GM21390 (cell line): Measurements from ENCODE around the gene DLX5.

Source experiments
- ATAC-seq: cut with Tn5 transposase; IDR thresholded peaks from one replicate; pipeline ENCODE4 v1.9.1; 2021; ENCODE audit not compliant: unreplicated experiment

DLX5 gene

GRCh38 chr7:97006055-97006815 lies 18.4 kb downstream of the DLX5 start:
- ATAC-seq = peak; percentile 68

DNA sequence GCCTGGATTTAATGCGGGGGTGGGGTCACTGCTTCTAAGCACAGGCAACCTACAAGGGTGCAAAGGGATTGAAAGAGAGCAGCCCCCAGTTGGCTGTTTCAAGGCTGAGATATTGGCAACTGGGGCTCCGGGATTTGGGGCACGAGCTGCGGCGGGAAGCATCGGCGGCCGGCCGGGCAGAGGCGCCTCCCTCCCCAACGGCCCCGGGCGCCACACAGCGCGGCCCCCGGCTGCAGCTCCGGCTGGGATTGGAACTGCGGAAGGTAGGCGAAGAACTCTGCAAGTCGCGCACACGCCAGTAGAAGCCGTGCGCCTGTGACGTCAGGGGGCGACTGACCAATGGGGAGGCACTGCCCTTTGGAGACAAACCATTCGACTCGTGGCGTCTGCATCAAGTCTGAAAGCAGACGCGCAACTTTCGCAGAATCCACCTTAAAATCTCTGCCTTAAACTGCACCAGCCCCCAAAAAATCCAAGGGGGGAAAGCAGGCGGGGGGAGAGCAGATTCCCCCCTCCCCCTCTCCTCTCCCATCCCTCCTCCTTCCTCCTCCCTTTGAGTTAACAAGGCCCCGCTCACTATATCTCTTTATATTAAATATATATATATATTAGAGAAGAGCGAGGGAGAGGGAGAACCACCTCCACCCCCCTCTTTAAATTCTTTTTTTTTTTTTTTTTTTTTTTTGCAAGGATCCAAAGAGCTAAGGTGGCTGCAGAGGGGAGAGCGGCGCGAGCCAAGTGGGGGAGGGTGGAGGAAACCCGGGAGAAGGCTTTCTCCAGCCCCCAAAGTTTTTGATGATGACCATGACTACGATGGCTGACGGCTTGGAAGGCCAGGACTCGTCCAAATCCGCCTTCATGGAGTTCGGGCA lies 19.2 kb downstream of the DLX5 start, which contains the start of gene DLX6:
TSS of gene DLX6 (plus strand) at position 371 of the 872 bp plus-strand sequence. CDS start at position 796, 425 bp downstream.
- ATAC-seq = no peak

DNA sequence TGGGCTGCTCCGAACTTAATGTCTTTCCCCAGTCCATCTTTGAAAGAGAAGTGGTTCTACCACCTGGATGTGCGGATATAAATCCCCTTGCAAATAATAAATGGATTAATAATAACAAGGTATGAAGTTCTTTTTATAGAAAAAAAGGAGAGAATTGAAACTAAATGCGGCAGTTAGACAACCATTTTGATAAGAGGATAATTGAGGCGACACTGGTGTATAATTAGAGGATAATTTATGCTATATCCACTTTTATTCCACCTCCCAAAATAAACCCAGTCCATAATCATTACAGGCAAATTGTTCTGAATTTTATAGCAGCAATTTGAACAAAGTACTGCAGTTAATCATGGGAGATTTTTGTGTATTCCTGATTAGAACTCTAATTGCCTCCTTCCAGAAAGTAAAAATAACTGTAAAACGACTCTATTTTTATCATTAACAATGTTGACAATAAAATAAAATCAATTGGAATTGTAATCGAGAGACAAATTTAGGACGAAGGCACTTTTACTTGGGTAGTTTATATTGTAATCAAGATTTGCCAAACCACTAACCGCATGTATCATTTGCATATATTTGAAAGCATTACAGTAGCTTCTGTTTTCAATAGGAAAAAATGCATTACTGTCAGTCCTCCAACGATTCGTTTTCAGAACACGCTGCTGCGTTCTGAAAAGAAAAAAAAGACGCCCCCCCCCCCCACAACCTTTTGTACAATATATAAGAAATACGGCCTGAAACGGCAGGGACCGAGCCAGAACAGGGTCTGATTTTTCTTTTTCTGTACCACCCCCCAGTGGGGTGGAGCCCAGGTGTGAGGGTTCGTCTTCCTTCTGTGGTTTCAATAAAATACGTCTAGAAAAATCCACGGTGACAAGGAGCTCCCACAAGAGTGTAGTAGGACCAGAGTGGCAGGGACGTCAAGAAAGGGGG lies 20.1 kb downstream of the DLX5 start:
- no peak for ATAC-seq

GRCh38 chr7:97003262-97004246 lies 21.1 kb downstream of the DLX5 start:
- ATAC-seq = no peak

GRCh38 chr7:97002555-97003261 lies 21.9 kb downstream of the DLX5 start:
- ATAC-seq = no peak

GRCh38 chr7:97001656-97002554 lies 22.7 kb downstream of the DLX5 start:
- no peak for ATAC-seq

DNA sequence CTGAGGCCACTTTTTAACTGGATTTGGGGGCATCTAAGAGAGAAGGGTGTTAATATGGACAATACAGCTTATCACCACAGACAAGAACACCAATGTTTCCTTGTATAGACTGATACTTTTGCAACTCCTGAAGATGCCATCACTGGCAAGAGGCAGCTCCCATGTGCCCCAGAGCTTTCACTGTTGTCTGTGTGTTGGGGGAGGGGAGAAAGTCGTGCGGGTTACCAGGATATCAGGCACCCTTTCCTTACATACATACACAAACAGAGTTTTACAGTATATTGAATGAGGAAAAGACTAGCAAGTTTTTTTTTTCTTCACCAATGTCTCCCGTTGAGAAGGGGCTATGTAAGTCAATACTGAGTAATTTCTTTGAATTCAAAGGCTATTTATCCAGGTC lies 23.4 kb downstream of the DLX5 start:
- no peak for ATAC-seq

GRCh38 chr7:96998744-96999143 lies 25.9 kb downstream of the DLX5 start:
- ATAC-seq = no peak

DNA sequence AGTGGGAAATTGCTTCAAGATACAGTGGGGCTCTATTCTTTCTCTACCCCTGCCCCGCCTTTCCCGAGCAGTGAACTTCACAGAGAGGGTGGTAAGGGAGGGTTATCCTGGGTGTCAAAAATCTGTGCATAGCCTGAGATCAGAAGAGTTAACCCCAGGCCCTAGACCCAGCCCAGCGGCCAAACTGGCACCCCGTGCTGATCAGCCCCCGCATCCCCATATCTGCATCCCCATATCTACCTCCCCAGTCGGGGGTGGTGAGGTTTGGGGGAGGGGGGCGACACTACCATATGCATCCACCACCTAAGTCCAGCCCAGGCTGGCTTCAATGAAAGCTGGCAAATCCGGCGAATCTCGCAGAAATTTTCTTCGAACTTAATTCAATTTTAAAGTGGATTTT lies 26.3 kb downstream of the DLX5 start:
- no peak for ATAC-seq

DNA sequence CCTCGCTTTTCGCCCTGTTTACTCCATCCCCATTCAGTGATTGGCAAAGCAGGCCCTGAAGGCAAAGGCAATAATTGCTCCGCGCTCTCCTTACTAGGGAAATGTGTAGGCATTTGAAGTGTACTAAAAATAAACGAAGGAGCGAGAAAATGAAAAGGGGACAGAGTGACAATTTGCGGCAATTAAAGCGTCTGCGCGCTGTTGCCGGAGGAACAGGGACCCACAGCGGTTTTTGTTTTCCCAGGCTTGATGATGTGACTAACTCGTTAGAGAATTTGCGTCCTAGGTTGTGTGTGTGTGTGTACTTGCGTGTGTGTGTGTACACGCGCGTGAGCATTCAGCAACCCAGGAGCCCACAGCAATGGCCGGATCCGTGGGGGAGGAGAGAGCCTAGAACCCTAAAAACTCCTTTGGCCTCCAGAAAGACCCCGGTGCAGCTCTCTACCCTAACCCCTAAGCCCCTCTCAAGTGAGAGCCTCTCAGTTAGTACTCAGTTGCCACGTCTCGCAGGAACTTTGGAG lies 27.1 kb downstream of the DLX5 start:
- no peak for ATAC-seq

DNA sequence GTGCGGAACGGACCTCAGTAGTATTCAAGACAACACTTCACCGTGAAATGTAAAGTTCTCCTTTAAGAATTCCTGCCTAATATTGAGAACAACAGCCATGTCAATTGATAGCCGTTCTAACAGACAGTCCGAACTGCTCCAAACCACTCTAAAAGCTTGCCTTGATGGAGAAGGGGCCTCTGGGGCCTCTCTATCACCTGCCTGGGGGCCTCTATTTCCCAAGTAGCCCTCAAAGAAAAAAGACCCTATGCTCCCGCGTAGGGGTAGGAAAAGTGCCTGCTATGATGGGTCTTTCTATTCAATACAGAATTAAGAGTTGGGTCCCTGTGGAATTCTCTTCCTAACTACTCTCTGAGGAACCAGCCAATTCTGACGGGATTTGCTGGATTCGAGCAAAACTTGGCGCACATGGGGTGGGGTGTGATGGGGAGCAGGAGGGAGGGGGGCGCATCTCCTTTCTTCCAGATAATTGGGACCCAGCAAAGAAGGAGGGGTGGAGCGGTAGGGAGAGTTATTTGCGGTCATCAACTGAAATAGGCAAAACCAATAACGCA lies 27.6 kb downstream of the DLX5 start:
- no peak for ATAC-seq

GRCh38 chr7:96996111-96996957 lies 28.3 kb downstream of the DLX5 start:
- no peak for ATAC-seq

DNA sequence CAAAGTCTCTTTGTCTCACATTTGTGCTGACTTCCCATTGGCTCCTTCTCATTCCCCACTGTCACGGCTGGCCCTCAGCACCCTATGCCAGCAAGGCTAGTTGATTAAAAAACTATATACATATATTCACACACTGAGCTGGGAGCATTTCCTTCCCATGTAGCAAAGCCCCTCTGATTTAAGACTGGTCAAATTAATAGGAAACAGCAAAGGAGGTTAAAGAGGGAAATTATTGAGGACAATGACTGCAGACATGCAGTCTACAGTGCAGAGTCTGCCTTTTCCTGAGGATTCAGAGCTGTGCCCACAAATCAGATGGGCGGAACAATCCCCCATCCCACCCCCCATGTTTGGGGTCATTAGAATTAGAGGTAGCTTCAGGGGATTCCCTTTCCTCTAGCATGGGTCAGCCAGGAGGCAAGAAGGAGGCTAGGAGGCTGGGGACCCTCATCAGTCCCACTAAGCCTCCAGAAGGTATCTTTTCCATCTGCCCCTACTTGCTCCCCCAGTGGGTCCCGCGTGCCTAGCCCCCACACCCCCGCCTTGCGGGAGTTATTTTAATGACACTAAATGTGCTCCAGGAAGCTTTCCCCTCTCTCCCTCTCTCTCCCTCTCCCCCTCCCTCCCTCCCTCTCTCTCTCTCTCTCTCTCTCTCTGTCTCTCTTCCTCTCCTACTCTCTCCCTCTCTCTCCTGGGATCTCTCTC lies 29.1 kb downstream of the DLX5 start:
- ATAC-seq = no peak

- ATAC-seq = no peak
Observed at GRCh38 chr7:96993980-96994379, 30.7 kb downstream of the DLX5 start.

DNA sequence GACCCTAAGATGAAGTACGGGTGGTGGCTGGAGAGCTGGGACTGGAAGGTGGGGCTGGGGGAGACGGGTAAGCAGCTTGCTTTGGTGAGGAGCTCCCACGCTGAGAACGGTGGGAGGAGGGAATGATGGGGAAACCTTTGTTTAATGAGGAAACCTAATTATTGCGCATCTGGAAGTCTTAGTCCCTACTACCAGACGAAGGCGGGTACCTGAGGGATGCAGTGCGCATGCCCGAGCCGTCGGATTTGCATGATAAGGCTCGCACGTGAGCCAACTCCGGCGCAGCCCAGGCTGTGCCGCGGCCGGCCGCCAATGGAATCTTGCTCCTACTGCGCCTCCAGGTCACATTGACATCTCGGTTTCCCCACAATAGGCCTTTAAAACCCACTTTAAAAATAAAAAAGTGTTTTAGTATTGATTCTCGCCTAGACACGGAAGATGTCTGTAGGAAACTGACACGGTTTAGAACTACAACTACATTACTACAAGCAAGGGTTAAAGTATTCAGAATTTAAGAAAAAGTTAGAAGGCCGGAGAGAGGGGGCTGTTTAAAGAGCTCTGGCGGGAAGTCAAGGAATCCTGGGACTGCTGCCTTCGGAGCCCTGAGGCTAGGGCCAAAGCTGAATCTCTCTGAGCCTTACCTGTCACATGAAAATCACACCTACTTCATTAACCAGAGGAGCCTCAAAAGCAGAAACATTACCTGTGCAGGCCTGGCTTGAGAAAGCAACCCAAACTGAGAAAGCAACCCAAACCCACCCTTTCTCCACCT lies 31.4 kb downstream of the DLX5 start:
- no peak for ATAC-seq
